Measurements from ENCODE around the gene LLGL1. TPM values are rescaled to one million over a fixed set of nuclear protein-coding genes. Genes with fewer than 3 reads are reported as not detected.
A peak's percentile ranks its signal among the peaks of the same experiment; 100 is the strongest.

The LLGL1 gene
- total and polyA plus RNA-seq, 7 experiments from 2014 or later = 0.89 to 21.6 (median 13.6) TPM

DNA sequence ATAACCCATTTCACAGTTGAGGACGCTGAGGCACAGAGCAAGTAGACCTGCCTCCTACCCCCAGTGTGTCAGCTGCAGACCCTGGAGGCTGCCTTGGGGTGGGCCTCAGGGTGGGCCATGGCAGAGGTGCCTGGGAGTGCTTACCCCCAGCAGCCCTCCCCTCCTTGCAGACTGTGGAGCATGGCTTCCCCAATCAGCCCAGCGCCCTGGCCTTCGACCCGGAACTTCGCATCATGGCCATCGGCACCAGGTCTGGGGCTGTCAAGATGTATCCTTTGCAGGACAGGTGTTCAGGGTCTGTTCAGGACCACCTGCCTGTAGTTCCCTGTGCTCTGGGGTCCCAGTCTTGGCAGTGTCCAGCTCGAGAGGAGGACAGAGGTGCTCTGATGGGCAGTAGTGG is 4.3 kb downstream of the LLGL1 start:
- no peak overlapping the region for H3K4me3 Mint-ChIP-seq
- DNase-seq = no peak
- peaks cover 7 to 13% of the 10 kb centered on the region in 2 donors for H3K4me1 ChIP-seq (ENCODE audit: control insufficient read depth in 2 of 2, insufficient read depth in 2 of 2, low read length in 2 of 2)
- peaks cover 24 to 30% (median 27%) of the 10 kb centered on the region in 7 donors for H3K4me1 Mint-ChIP-seq
- ChIA-PET CTCF (no interaction called here), POLR2A (no interaction called here)
- H3K27ac ChIP-seq (ENCODE audit: low read depth, low read length) = no peak overlapping the region
- no peak overlapping the region for H3K27ac Mint-ChIP-seq
- intact Hi-C loops (cut with micrococcal nuclease) = no loop called here
- peaks cover 0 to 3% (median 0%) of the 10 kb centered on the region in 5 donors for H3K36me3 Mint-ChIP-seq
- H3K27me3 ChIP-seq (ENCODE audit: control insufficient read depth in 2 of 2, insufficient read depth in 2 of 2, low read length in 2 of 2) = no peaks in the 10 kb centered on the region
- no peaks in the 10 kb centered on the region for H3K9me3 ChIP-seq (ENCODE audit: control insufficient read depth in 2 of 3, low read length in 3 of 3)
- H3K27me3 Mint-ChIP-seq = no peaks in the 10 kb centered on the region
- no peak for ATAC-seq
- peaks cover 0 to 31% (median 3%) of the 10 kb centered on the region in 3 experiments for H3K36me3 ChIP-seq (ENCODE audit: control insufficient read depth in 2 of 3, insufficient read depth in 3 of 3, low read length in 3 of 3)
- H3K4me3 ChIP-seq (ENCODE audit: low read length) = no peak overlapping the region
- peaks cover 0 to 4% (median 0%) of the 10 kb centered on the region in 11 donors for H3K9me3 Mint-ChIP-seq

GRCh38 chr17:18230288-18231141 is 5.1 kb downstream of the LLGL1 start:
- intact Hi-C loops (cut with micrococcal nuclease) = no loop called here
- Mint-ChIP-seq H3K36me3 (peaks cover 0 to 5% (median 0%) of the 10 kb centered on the region in 5 donors), H3K4me3 (no peak overlapping the region), H3K9me3 (peaks cover 0 to 4% (median 0%) of the 10 kb centered on the region in 11 donors), H3K4me1 (peaks cover 23 to 30% (median 25%) of the 10 kb centered on the region in 7 donors), H3K27ac (no peak overlapping the region), H3K27me3 (no peaks in the 10 kb centered on the region)
- H3K27me3 ChIP-seq (ENCODE audit: control insufficient read depth in 2 of 2, insufficient read depth in 2 of 2, low read length in 2 of 2) = no peaks in the 10 kb centered on the region
- POLR2A ChIA-PET = no interaction called here
- H3K4me3 ChIP-seq (ENCODE audit: low read length) = no peak overlapping the region
- H3K36me3 ChIP-seq (ENCODE audit: control insufficient read depth in 2 of 3, insufficient read depth in 3 of 3, low read length in 3 of 3) = peaks cover 0 to 38% (median 3%) of the 10 kb centered on the region in 3 experiments
- H3K27ac ChIP-seq (ENCODE audit: low read depth, low read length) = no peak overlapping the region
- CTCF ChIA-PET = no interaction called here
- H3K9me3 ChIP-seq (ENCODE audit: control insufficient read depth in 2 of 3, low read length in 3 of 3) = no peaks in the 10 kb centered on the region
- peaks cover 4 to 9% of the 10 kb centered on the region in 2 donors for H3K4me1 ChIP-seq (ENCODE audit: control insufficient read depth in 2 of 2, insufficient read depth in 2 of 2, low read length in 2 of 2)
- DNase-seq (no peak), ATAC-seq (no peak)

- ATAC-seq = no peak
- Mint-ChIP-seq H3K4me1 (peaks cover 21 to 26% (median 23%) of the 10 kb centered on the region in 7 donors), H3K27me3 (no peaks in the 10 kb centered on the region), H3K36me3 (peaks cover 0 to 7% (median 0%) of the 10 kb centered on the region in 5 donors), H3K27ac (no peak overlapping the region), H3K4me3 (no peak overlapping the region), H3K9me3 (no peaks in the 10 kb centered on the region)
- H3K9me3 ChIP-seq (ENCODE audit: control insufficient read depth in 2 of 3, low read length in 3 of 3) = no peaks in the 10 kb centered on the region
- DNase-seq = no peak
- no peak overlapping the region for H3K4me3 ChIP-seq (ENCODE audit: low read length)
- peaks cover 2 to 6% of the 10 kb centered on the region in 2 donors for H3K4me1 ChIP-seq (ENCODE audit: control insufficient read depth in 2 of 2, insufficient read depth in 2 of 2, low read length in 2 of 2)
- ChIA-PET CTCF (no interaction called here), POLR2A (no interaction called here)
- H3K27ac ChIP-seq (ENCODE audit: low read depth, low read length) = no peak overlapping the region
- intact Hi-C loops (cut with micrococcal nuclease) = no loop called here
- H3K36me3 ChIP-seq (ENCODE audit: control insufficient read depth in 2 of 3, insufficient read depth in 3 of 3, low read length in 3 of 3) = peaks cover 0 to 45% (median 3%) of the 10 kb centered on the region in 3 experiments
- H3K27me3 ChIP-seq (ENCODE audit: control insufficient read depth in 2 of 2, insufficient read depth in 2 of 2, low read length in 2 of 2) = no peaks in the 10 kb centered on the region
These were observed 5.7 kb downstream of the LLGL1 start for GRCh38 chr17:18231164-18231563.

- Mint-ChIP-seq H3K27me3 (no peaks in the 10 kb centered on the region), H3K4me3 (no peak overlapping the region), H3K36me3 (peaks cover 0 to 18% (median 1%) of the 10 kb centered on the region in 5 donors), H3K27ac (no peak overlapping the region), H3K4me1 (peaks cover 0 to 4% (median 0%) of the 10 kb centered on the region in 7 donors), H3K9me3 (no peaks in the 10 kb centered on the region)
- Histone ChIP-seq H3K9me3 (ENCODE audit: control insufficient read depth in 2 of 3, low read length in 3 of 3) (no peaks in the 10 kb centered on the region), H3K4me3 (ENCODE audit: low read length) (no peak overlapping the region), H3K36me3 (ENCODE audit: control insufficient read depth in 2 of 3, insufficient read depth in 3 of 3, low read length in 3 of 3) (peaks cover 0 to 69% (median 3%) of the 10 kb centered on the region in 3 experiments), H3K27ac (ENCODE audit: low read depth, low read length) (no peak overlapping the region), H3K27me3 (ENCODE audit: control insufficient read depth in 2 of 2, insufficient read depth in 2 of 2, low read length in 2 of 2) (no peaks in the 10 kb centered on the region), H3K4me1 (ENCODE audit: control insufficient read depth in 2 of 2, insufficient read depth in 2 of 2, low read length in 2 of 2) (no peaks in the 10 kb centered on the region)
- DNase-seq (no peak), ATAC-seq (no peak)
- intact Hi-C loops (cut with micrococcal nuclease) = no loop called here
- POLR2A ChIA-PET = no interaction called here
- CTCF ChIA-PET = no interaction called here
These were observed 8.5 kb downstream of the LLGL1 start for GRCh38 chr17:18233803-18234518.

DNA sequence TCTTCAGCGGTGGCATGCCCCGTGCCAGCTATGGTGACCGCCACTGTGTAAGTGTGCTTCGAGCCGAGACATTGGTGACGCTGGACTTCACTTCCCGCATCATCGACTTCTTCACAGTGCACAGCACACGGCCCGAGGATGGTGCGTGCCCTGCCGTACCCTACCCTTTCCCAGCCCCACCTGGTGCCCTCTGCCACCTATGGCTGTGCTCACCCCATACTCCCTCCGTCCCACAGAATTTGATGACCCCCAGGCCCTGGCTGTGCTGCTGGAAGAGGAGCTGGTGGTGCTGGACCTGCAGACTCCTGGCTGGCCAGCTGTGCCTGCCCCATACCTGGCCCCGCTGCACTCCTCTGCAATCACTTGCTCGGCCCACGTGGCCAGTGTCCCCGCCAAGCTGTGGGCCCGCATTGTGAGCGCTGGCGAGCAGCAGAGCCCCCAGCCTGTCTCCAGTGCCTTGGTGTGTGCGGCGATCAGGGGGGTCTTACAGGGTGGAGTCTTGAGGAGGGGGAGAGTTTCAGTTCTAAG is 9.5 kb downstream of the LLGL1 start:
- CTCF ChIA-PET = no interaction called here
- DNase-seq = no peak
- no peak overlapping the region for H3K4me3 ChIP-seq (ENCODE audit: low read length)

GRCh38 chr17:18235743-18236256 is 10.4 kb downstream of the LLGL1 start:
- ATAC-seq (no peak), DNase-seq (peak in 1 of 9 donors; percentile 40)
- H3K4me3 ChIP-seq (ENCODE audit: low read length) = no peak overlapping the region
- H3K27ac ChIP-seq (ENCODE audit: low read depth, low read length) = no peak overlapping the region
- POLR2A ChIA-PET = interaction anchor here (1.1 kb wide), 1 partner anchor 84 kb away, joined by 4 read pairs; no protein-coding TSS in a partner anchor
- CTCF ChIA-PET = no interaction called here
- peaks cover 0 to 74% (median 3%) of the 10 kb centered on the region in 3 experiments for H3K36me3 ChIP-seq (ENCODE audit: control insufficient read depth in 2 of 3, insufficient read depth in 3 of 3, low read length in 3 of 3)
- intact Hi-C loops (cut with micrococcal nuclease) = no loop called here
- H3K36me3 Mint-ChIP-seq = peaks cover 0 to 18% (median 1%) of the 10 kb centered on the region in 5 donors
- H3K27me3 ChIP-seq (ENCODE audit: control insufficient read depth in 2 of 2, insufficient read depth in 2 of 2, low read length in 2 of 2) = no peaks in the 10 kb centered on the region
- H3K4me1 ChIP-seq (ENCODE audit: control insufficient read depth in 2 of 2, insufficient read depth in 2 of 2, low read length in 2 of 2) = no peaks in the 10 kb centered on the region
- H3K27me3 Mint-ChIP-seq = no peaks in the 10 kb centered on the region
- H3K27ac Mint-ChIP-seq = no peak overlapping the region
- H3K9me3 Mint-ChIP-seq = no peaks in the 10 kb centered on the region
- peaks cover 0 to 4% (median 0%) of the 10 kb centered on the region in 7 donors for H3K4me1 Mint-ChIP-seq
- H3K4me3 Mint-ChIP-seq = no peak overlapping the region
- no peaks in the 10 kb centered on the region for H3K9me3 ChIP-seq (ENCODE audit: control insufficient read depth in 2 of 3, low read length in 3 of 3)

More for the DNA sequence above, 9.5 kb downstream of the LLGL1 start:
- Histone ChIP-seq H3K27me3 (ENCODE audit: control insufficient read depth in 2 of 2, insufficient read depth in 2 of 2, low read length in 2 of 2) (no peaks in the 10 kb centered on the region), H3K4me1 (ENCODE audit: control insufficient read depth in 2 of 2, insufficient read depth in 2 of 2, low read length in 2 of 2) (no peaks in the 10 kb centered on the region), H3K9me3 (ENCODE audit: control insufficient read depth in 2 of 3, low read length in 3 of 3) (no peaks in the 10 kb centered on the region), H3K36me3 (ENCODE audit: control insufficient read depth in 2 of 3, insufficient read depth in 3 of 3, low read length in 3 of 3) (peaks cover 0 to 69% (median 3%) of the 10 kb centered on the region in 3 experiments), H3K27ac (ENCODE audit: low read depth, low read length) (no peak overlapping the region)
- Mint-ChIP-seq H3K4me3 (no peak overlapping the region), H3K27ac (no peak overlapping the region), H3K36me3 (peaks cover 0 to 18% (median 1%) of the 10 kb centered on the region in 5 donors), H3K27me3 (no peaks in the 10 kb centered on the region), H3K4me1 (peaks cover 0 to 4% (median 0%) of the 10 kb centered on the region in 7 donors), H3K9me3 (no peaks in the 10 kb centered on the region)
- intact Hi-C loops (cut with micrococcal nuclease) = no loop called here
- no peak for ATAC-seq
- POLR2A ChIA-PET = interaction anchor here (1.1 kb wide), 1 partner anchor 84 kb away, joined by 4 read pairs; no protein-coding TSS in a partner anchor
